Neural progenitor cell (in vitro differentiated cells): ENCODE results near the gene RADX. TPM values are rescaled to one million over a fixed set of nuclear protein-coding genes. Genes with fewer than 3 reads are reported as not detected.

Source experiments
- DNase-seq: peaks from one replicate; pipeline ENCODE4 v3.0.0-alpha.2; 2016; ENCODE audit warnings: low spot score
- H2AFZ ChIP-seq: fragments of 200-600 bp; sonication (generic); replicated peaks from 2 replicates; pipeline ENCODE4 v1.6.1; 2016; ENCODE audit warnings: antibody characterized with exemption
- H3F3A ChIP-seq: fragments of 200-600 bp; sonication (generic); 2 replicates; pipeline ENCODE4 v1.6.1; 2016; ENCODE audit warnings: antibody characterized with exemption, low read depth
- H3K27ac ChIP-seq: fragments of 200-600 bp; sonication (generic); 2 replicates; pipeline ENCODE4 v1.5.1; 2016; ENCODE audit warnings: mild to moderate bottlenecking
- H3K27me3 ChIP-seq: fragments of 200-600 bp; sonication (generic); 2 replicates; pipeline ENCODE4 v1.6.1; 2016; ENCODE audit warnings: mild to moderate bottlenecking, moderate library complexity
- H3K36me3 ChIP-seq: fragments of 200-600 bp; sonication (generic); 2 replicates; pipeline ENCODE4 v1.5.1; 2016
- H3K4me1 ChIP-seq: fragments of 200-600 bp; sonication (generic); 2 replicates; pipeline ENCODE4 v1.6.1; 2016; ENCODE audit warnings: mixed run types
- H3K4me2 ChIP-seq: fragments of 200-600 bp; sonication (generic); 2 replicates; pipeline ENCODE4 v1.6.1; 2016
- H3K4me3 ChIP-seq: fragments of 200-600 bp; sonication (generic); 2 replicates; pipeline ENCODE4 v1.5.1; 2016
- H3K79me2 ChIP-seq: fragments of 200-600 bp; sonication (generic); 2 replicates; pipeline ENCODE4 v1.6.1; 2016; ENCODE audit warnings: low read depth
- H3K9ac ChIP-seq: fragments of 200-600 bp; sonication (generic); 2 replicates; pipeline ENCODE4 v1.6.1; 2016
- H3K9me3 ChIP-seq: fragments of 200-600 bp; sonication (generic); 2 replicates; pipeline ENCODE4 v1.5.1; 2016; ENCODE audit warnings: low read depth
- H4K20me1 ChIP-seq: fragments of 200-600 bp; sonication (generic); 2 replicates; pipeline ENCODE4 v1.6.1; 2016; ENCODE audit warnings: low read depth
- H3K27ac Mint-ChIP-seq: 3 replicates; pipeline ENCODE4 v1.8.0; 2021; ENCODE audit warnings: mixed read lengths
- H3K27me3 Mint-ChIP-seq: 2 replicates; pipeline ENCODE4 v1.8.0; 2022; ENCODE audit warnings: low read depth, mild to moderate bottlenecking, inconsistent platforms, moderate library complexity, mixed read lengths; ENCODE audit not compliant: insufficient read depth
- H3K36me3 Mint-ChIP-seq: 3 replicates; pipeline ENCODE4 v1.8.0; 2021; ENCODE audit warnings: mixed read lengths
- H3K4me1 Mint-ChIP-seq: 3 replicates; pipeline ENCODE4 v1.8.0; 2021; ENCODE audit warnings: mixed read lengths
- H3K4me3 Mint-ChIP-seq: 3 replicates; pipeline ENCODE4 v1.8.0; 2021; ENCODE audit warnings: mild to moderate bottlenecking, moderate library complexity, mixed read lengths
- H3K9me3 Mint-ChIP-seq: 3 replicates; pipeline ENCODE4 v1.8.0; 2020; ENCODE audit warnings: mixed read lengths
- EZH2 ChIP-seq: fragments of 200-600 bp; sonication (generic); IDR thresholded peaks from 2 replicates; pipeline ENCODE4 v1.6.1; 2017; ENCODE audit warnings: antibody characterized with exemption, mild to moderate bottlenecking, moderate library complexity
- EZH2phosphoT487 ChIP-seq: fragments of 200-600 bp; sonication (generic); IDR thresholded peaks from 2 replicates; pipeline ENCODE4 v1.6.1; 2017; ENCODE audit warnings: antibody characterized with exemption
- total RNA-seq: library from RNA; depleted of rRNA; stranded (reverse); fragments of >200 nt; gene quantifications from 2 replicates; pipeline ENCODE4 v1.2.3, GENCODE V29; 2015; ENCODE audit warnings: low replicate concordance
- TF ChIP-seq, protein P1 (sequence below): fragments of 200-600 bp; sonication (generic); IDR thresholded peaks from 2 replicates; pipeline ENCODE4 v1.5.1; 2017; ENCODE audit warnings: antibody characterized with exemption, mild to moderate bottlenecking

Gene RADX, protein sequence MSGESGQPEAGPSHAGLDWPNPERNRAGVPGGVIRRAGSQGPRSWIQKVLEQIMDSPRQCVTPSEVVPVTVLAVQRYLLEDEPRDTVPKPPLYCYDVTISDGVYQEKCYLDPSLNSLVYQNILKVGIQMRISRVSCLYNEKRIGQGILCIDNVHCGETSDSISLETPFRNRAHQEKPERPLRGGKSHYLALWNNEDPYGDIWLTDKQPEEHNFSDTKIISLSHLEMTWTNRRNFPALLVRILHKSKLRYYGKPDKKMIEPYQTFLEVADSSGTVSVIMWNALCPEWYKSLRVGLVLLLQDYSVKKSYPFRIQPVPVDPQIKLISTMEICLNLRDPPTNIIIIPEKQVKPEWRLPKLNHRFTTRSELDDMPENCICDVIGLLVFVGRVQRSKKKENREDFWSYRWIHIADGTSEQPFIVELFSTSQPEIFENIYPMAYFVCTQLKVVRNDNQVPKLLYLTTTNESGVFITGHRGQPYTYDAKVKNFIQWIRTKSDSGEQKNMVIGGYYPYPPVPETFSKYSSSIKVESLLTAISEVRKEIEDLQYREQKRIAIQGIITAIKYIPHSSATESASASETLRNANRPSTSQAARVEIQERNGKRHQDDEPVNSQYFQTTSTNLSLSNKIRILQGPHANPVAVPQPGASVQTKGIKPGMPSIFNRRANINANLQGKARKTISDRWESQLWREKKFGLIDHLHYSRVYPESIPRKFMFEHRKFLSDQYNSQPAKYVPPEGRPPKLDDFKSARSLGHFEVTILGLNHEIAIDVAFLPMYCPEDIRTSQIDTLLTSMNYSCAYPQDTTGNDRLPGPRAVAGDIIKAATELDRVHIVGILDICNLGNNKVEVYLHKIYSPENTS
- total RNA-seq: 10.5 and 14.2 TPM in 2 replicates

DNA sequence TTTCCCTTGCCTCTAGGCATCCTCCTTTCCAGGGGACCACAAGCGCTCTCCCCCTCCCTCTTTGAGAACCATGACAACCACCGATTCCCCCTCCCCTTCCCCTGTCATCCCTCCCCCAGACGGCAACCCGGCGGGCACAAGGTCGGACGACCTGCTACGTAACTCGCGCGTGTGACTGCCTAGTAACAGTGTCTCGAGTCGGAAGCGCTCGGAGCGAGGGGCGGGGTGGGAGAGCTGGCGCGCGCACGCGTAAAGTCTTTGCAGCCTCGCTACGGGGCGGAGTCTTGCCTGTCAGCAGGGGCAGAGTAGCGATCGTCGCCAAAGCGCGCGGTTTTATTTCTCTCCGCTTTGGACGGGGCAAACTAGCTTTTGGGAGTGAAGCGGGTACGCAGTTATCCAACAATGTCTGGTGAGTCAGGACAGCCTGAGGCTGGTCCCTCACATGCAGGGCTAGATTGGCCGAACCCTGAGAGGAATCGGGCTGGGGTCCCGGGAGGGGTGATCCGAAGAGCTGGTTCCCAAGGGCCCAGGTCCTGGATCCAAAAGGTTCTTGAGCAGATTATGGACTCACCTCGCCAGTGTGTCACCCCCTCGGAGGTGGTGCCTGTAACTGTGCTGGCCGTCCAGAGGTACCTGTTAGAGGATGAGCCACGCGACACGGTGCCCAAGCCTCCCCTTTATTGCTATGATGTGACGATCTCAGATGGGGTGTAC, at the start of gene RADX:
TSS of gene RADX (plus strand) at position 300 of the 714 bp plus-strand sequence. CDS start at position 403, 103 bp downstream.
- Histone ChIP-seq H3F3A (no peaks in the 10 kb centered on the region), H4K20me1 (no peaks in the 10 kb centered on the region), H3K79me2 (no peaks in the 10 kb centered on the region), H3K27ac (no peak within 1 kb of the TSS), H3K9ac (no peak within 1 kb of the TSS), H3K4me1 (no peaks in the 10 kb centered on the region), H3K36me3 (no peaks in the 10 kb centered on the region), H3K9me3 (no peaks in the 10 kb centered on the region), H3K4me2 (peak within 1 kb of the TSS; percentile 81), H2AFZ (peak within 1 kb of the TSS; percentile 85), H3K4me3 (peak within 1 kb of the TSS; percentile 57), H3K27me3 (peaks cover 41% of the 10 kb centered on the region)
- Mint-ChIP-seq H3K4me1 (peaks cover 35% of the 10 kb centered on the region), H3K4me3 (peak within 1 kb of the TSS; percentile 89), H3K27ac (peak within 1 kb of the TSS; percentile 76), H3K9me3 (no peaks in the 10 kb centered on the region), H3K36me3 (no peaks in the 10 kb centered on the region), H3K27me3 (no peaks in the 10 kb centered on the region)
- TF ChIP-seq EZH2phosphoT487: no peak
- TF ChIP-seq, protein P1, sequence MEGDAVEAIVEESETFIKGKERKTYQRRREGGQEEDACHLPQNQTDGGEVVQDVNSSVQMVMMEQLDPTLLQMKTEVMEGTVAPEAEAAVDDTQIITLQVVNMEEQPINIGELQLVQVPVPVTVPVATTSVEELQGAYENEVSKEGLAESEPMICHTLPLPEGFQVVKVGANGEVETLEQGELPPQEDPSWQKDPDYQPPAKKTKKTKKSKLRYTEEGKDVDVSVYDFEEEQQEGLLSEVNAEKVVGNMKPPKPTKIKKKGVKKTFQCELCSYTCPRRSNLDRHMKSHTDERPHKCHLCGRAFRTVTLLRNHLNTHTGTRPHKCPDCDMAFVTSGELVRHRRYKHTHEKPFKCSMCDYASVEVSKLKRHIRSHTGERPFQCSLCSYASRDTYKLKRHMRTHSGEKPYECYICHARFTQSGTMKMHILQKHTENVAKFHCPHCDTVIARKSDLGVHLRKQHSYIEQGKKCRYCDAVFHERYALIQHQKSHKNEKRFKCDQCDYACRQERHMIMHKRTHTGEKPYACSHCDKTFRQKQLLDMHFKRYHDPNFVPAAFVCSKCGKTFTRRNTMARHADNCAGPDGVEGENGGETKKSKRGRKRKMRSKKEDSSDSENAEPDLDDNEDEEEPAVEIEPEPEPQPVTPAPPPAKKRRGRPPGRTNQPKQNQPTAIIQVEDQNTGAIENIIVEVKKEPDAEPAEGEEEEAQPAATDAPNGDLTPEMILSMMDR: no peak
- TF ChIP-seq EZH2: no peak
- DNase-seq: peak; percentile 93

DNA sequence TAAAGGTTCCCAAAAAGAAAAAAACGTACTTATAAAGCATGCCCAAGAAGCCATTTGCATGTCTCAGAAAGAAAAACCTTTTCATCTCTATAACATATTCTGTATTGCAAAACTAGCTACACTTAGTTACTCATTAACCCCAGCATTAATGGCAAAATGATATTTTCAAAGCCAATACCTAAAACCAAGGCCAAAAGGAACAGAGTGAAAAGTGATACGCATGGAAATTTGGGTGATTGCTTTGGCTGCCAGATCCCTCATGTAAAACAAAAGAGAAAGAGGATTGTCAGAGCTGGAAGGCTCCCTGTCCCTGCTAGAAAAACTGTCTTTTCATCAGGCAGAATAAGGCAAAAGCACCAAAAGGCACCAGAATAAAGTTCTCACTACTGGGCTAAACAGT, 46.8 kb upstream of the RADX start:
- Histone ChIP-seq H3K4me1 (no peaks in the 10 kb centered on the region), H2AFZ (no peak overlapping the region), H4K20me1 (no peaks in the 10 kb centered on the region), H3K9me3 (no peaks in the 10 kb centered on the region), H3K4me3 (no peak overlapping the region), H3K36me3 (no peaks in the 10 kb centered on the region), H3K27me3 (no peaks in the 10 kb centered on the region), H3F3A (no peaks in the 10 kb centered on the region), H3K9ac (no peak overlapping the region), H3K4me2 (no peak overlapping the region), H3K79me2 (no peaks in the 10 kb centered on the region), H3K27ac (no peak overlapping the region)
- H3K9me3 Mint-ChIP-seq: no peaks in the 10 kb centered on the region
- H3K27me3 Mint-ChIP-seq: no peaks in the 10 kb centered on the region
- H3K27ac Mint-ChIP-seq: no peak overlapping the region
- DNase-seq: no peak
- H3K36me3 Mint-ChIP-seq: no peaks in the 10 kb centered on the region
- TF ChIP-seq EZH2: no peak
- TF ChIP-seq, protein P1: no peak
- no peak for TF ChIP-seq EZH2phosphoT487
- no peaks in the 10 kb centered on the region for H3K4me1 Mint-ChIP-seq
- H3K4me3 Mint-ChIP-seq: no peak overlapping the region

DNA sequence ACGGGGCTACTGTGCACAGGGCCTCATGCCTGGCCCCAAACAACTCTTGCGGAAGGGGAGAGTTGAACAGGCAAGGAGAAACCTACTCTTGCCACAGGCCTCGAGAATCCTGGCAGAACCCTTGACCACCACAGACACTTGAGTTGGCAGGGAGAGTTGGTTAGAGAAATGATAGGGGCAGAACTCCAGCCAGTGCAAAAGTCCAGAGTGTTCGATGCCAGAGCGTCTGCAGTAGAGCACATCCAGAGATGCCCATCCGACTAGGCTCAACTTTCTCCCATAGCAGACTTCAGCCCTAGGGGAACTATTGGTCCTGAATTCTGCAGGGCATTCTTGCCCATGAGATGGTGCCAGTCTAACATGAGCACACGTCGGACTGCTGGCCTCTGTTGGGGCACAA, 45.4 kb upstream of the RADX start:
- no peaks in the 10 kb centered on the region for H4K20me1 ChIP-seq
- no peak overlapping the region for H3K27ac ChIP-seq
- no peaks in the 10 kb centered on the region for H3F3A ChIP-seq
- Mint-ChIP-seq H3K27ac (no peak overlapping the region), H3K36me3 (no peaks in the 10 kb centered on the region), H3K4me3 (no peak overlapping the region), H3K9me3 (no peaks in the 10 kb centered on the region), H3K4me1 (no peaks in the 10 kb centered on the region), H3K27me3 (no peaks in the 10 kb centered on the region)
- no peak for TF ChIP-seq EZH2
- TF ChIP-seq, protein P1: no peak
- TF ChIP-seq EZH2phosphoT487: no peak
- no peak overlapping the region for H3K4me2 ChIP-seq
- H2AFZ ChIP-seq: no peak overlapping the region
- H3K9ac ChIP-seq: no peak overlapping the region
- no peaks in the 10 kb centered on the region for H3K9me3 ChIP-seq
- H3K4me3 ChIP-seq: no peak overlapping the region
- H3K4me1 ChIP-seq: no peaks in the 10 kb centered on the region
- H3K79me2 ChIP-seq: no peaks in the 10 kb centered on the region
- no peaks in the 10 kb centered on the region for H3K27me3 ChIP-seq
- DNase-seq: no peak
- no peaks in the 10 kb centered on the region for H3K36me3 ChIP-seq
